SU-DHL-6 (cell line): ENCODE measurements around the gene DUSP16.

Experiments used
- H2AFZ ChIP-seq: fragments of 200-600 bp; sonication (generic); 2 replicates; pipeline ENCODE4 v1.6.1; 2014; ENCODE audit warnings: low read depth, mild to moderate bottlenecking, moderate library complexity, mixed read lengths, antibody characterized with exemption, low read length; ENCODE audit not compliant: severe bottlenecking
- H3F3A ChIP-seq: fragments of 200-600 bp; shearing (Covaris generic); 2 replicates; pipeline ENCODE4 v1.6.0; 2016; ENCODE audit warnings: antibody characterized with exemption, mild to moderate bottlenecking; ENCODE audit not compliant: insufficient read depth
- H3K27ac ChIP-seq: fragments of 200-600 bp; sonication (generic); 2 replicates; pipeline ENCODE4 v1.5.1; 2016; ENCODE audit warnings: low read depth, mild to moderate bottlenecking, low read length, moderate library complexity, mixed read lengths
- H3K27me3 ChIP-seq: fragments of 200-600 bp; sonication (generic), shearing (Covaris generic); 2 replicates; pipeline ENCODE4 v1.6.0; 2014; ENCODE audit warnings: mild to moderate bottlenecking, low read length
- H3K36me3 ChIP-seq: fragments of 200-600 bp; sonication (generic); 2 replicates; pipeline ENCODE4 v1.6.1; 2014; ENCODE audit warnings: mild to moderate bottlenecking, low read length, mixed read lengths
- H3K4me2 ChIP-seq: fragments of 300-600, 200-600 bp; shearing (Covaris generic), sonication (generic); 2 replicates; pipeline ENCODE4 v1.6.0; 2014; ENCODE audit warnings: low read length, low read depth, mild to moderate bottlenecking; ENCODE audit not compliant: poor library complexity, severe bottlenecking
- H3K4me3 ChIP-seq: fragments of 200-600 bp; sonication (generic); 2 replicates; pipeline ENCODE4 v1.5.1; 2014; ENCODE audit warnings: antibody characterized with exemption, low read length, mild to moderate bottlenecking, mixed read lengths; ENCODE audit not compliant: insufficient read depth, poor library complexity, severe bottlenecking
- H3K79me2 ChIP-seq: fragments of 200-600 bp; sonication (generic); 2 replicates; pipeline ENCODE4 v1.6.1; 2014; ENCODE audit warnings: mild to moderate bottlenecking, low read length, moderate library complexity; ENCODE audit not compliant: insufficient read depth
- H3K9ac ChIP-seq: fragments of 200-600 bp; sonication (generic); 2 replicates; pipeline ENCODE4 v1.7.0; 2014; ENCODE audit warnings: mild to moderate bottlenecking, low read length
- H3K9me2 ChIP-seq: fragments of 200-600 bp; sonication (generic); replicated peaks from 2 replicates; pipeline ENCODE4 v1.6.1; 2014; ENCODE audit warnings: low read length; ENCODE audit not compliant: insufficient read depth
- H3K9me3 ChIP-seq: fragments of 200-600 bp; sonication (generic); 2 replicates; pipeline ENCODE4 v1.6.1; 2014; ENCODE audit warnings: low read length, mixed read lengths; ENCODE audit not compliant: insufficient read depth
- H4K20me1 ChIP-seq: fragments of 200-600 bp; sonication (generic); 2 replicates; pipeline ENCODE4 v1.6.1; 2014; ENCODE audit warnings: low read depth, mild to moderate bottlenecking, antibody characterized with exemption, low read length, moderate library complexity, mixed read lengths
- CTCF ChIP-seq: fragments of 200-600 bp; sonication (generic); IDR thresholded peaks from one replicate; pipeline ENCODE4 v1.5.1; 2017; ENCODE audit warnings: antibody characterized with exemption, mild to moderate bottlenecking, low read length, moderate library complexity; ENCODE audit not compliant: insufficient read depth, poor library complexity, severe bottlenecking
- EZH2phosphoT487 ChIP-seq: fragments of 200-600 bp; sonication (generic), shearing (Covaris generic); conservative IDR thresholded peaks from 2 replicates; pipeline ENCODE4 v1.6.1; 2018; ENCODE audit warnings: mild to moderate bottlenecking, antibody characterized with exemption, low read length, moderate library complexity, mixed read lengths

Gene DUSP16

GRCh38 chr12:12562016-12562483, 613 bp downstream of the DUSP16 start:
- peak overlapping the region; percentile 42 for H3K9ac ChIP-seq
- no peak overlapping the region for H3K27ac ChIP-seq
- H3K4me3 ChIP-seq = peak overlapping the region; percentile 51
- no peaks in the 10 kb centered on the region for H3K9me2 ChIP-seq
- TF ChIP-seq CTCF (no peak), EZH2phosphoT487 (no peak)
- H3F3A ChIP-seq = peaks cover 11% of the 10 kb centered on the region
- no peaks in the 10 kb centered on the region for H3K9me3 ChIP-seq
- peak overlapping the region; percentile 55 for H3K4me2 ChIP-seq
- no peaks in the 10 kb centered on the region for H3K27me3 ChIP-seq
- no peaks in the 10 kb centered on the region for H3K36me3 ChIP-seq
- H3K79me2 ChIP-seq = no peaks in the 10 kb centered on the region
- H2AFZ ChIP-seq = no peak overlapping the region
- H4K20me1 ChIP-seq = no peaks in the 10 kb centered on the region

GRCh38 chr12:12561371-12562015, 1.2 kb downstream of the DUSP16 start:
- Histone ChIP-seq H3K27me3 (no peaks in the 10 kb centered on the region), H3K4me3 (peak overlapping the region; percentile 51), H4K20me1 (no peaks in the 10 kb centered on the region), H3K9ac (peak overlapping the region; percentile 42), H3K79me2 (no peaks in the 10 kb centered on the region), H3F3A (peaks cover 11% of the 10 kb centered on the region), H3K36me3 (no peaks in the 10 kb centered on the region), H3K4me2 (peak overlapping the region; percentile 55), H3K9me3 (no peaks in the 10 kb centered on the region), H3K9me2 (no peaks in the 10 kb centered on the region), H2AFZ (peak overlapping the region; percentile 65), H3K27ac (no peak overlapping the region)
- TF ChIP-seq EZH2phosphoT487 = no peak
- TF ChIP-seq CTCF = no peak

GRCh38 chr12:12560587-12561370, 1.9 kb downstream of the DUSP16 start:
- Histone ChIP-seq H3K79me2 (no peaks in the 10 kb centered on the region), H3K9me3 (no peaks in the 10 kb centered on the region), H3K4me2 (peak overlapping the region; percentile 55), H3K9me2 (no peaks in the 10 kb centered on the region), H3K4me3 (no peak overlapping the region), H2AFZ (peak overlapping the region; percentile 65), H3K9ac (peak overlapping the region; percentile 42), H3F3A (peaks cover 11% of the 10 kb centered on the region), H3K36me3 (no peaks in the 10 kb centered on the region), H3K27me3 (no peaks in the 10 kb centered on the region), H4K20me1 (no peaks in the 10 kb centered on the region), H3K27ac (no peak overlapping the region)
- no peak for TF ChIP-seq EZH2phosphoT487
- no peak for TF ChIP-seq CTCF
